Right atrium auricular region (tissue), 2 donors: Measurements from ENCODE around the gene KCNH6. TPM values are rescaled to one million over a fixed set of nuclear protein-coding genes. Genes with fewer than 3 reads are reported as not detected.

Experiments used
- DNase-seq: peaks from one replicate; pipeline ENCODE4 v3.0.0-alpha.2; 2019; ENCODE audit warnings: low spot score
- H3K27ac ChIP-seq, 2 donors: fragments of 200-600 bp; sonication (generic); 1 replicate in 1 of 2; 2 replicates in 1 of 2; pipeline ENCODE4 v1.5.1; 2016 to 2019
- H3K27me3 ChIP-seq, 2 donors: fragments of 200-600 bp; sonication (generic); one replicate each; pipeline versions ENCODE4 v1.5.1 to v1.6.0; 2017 to 2019
- H3K36me3 ChIP-seq: fragments of 200-600 bp; sonication (generic); one replicate; pipeline ENCODE4 v1.5.1; 2016
- H3K4me1 ChIP-seq, 2 donors: fragments of 200-600 bp; sonication (generic); one replicate each; pipeline versions ENCODE4 v1.5.1 to v1.6.0; 2017 to 2019
- H3K4me3 ChIP-seq, 2 donors: fragments of 200-600 bp; sonication (generic); 1 replicate in 1 of 2; 2 replicates in 1 of 2; pipeline ENCODE4 v1.5.1; 2017 to 2019; ENCODE audit warnings: mild to moderate bottlenecking in 1 of 2, moderate library complexity in 1 of 2
- H3K9me3 ChIP-seq, 2 donors: fragments of 200-600 bp; sonication (generic); one replicate each; pipeline ENCODE4 v1.5.1; 2019
- CTCF ChIP-seq, 2 donors: fragments of 200-600 bp; sonication (generic); IDR thresholded peaks; one replicate each; pipeline ENCODE4 v1.5.1; 2019; ENCODE audit warnings: antibody characterized with exemption in 2 of 2
- total RNA-seq, 2 donors: library from RNA; depleted of rRNA; stranded (reverse); fragments of >200 nt; gene quantifications; one replicate each; pipeline ENCODE4 v1.1.0, GENCODE V29; 2016

KCNH6 gene
- not detected for total RNA-seq

GRCh38 chr17:63523253-63523855 is at the start of gene KCNH6:
Gene KCNH6 (plus strand): TSS chr17:63523358. CDS start chr17:63523414, 56 bp downstream.
- Histone ChIP-seq H3K27me3 (no peaks in the 10 kb centered on the region), H3K36me3 (no peaks in the 10 kb centered on the region), H3K4me1 (no peaks in the 10 kb centered on the region), H3K27ac (no peak within 1 kb of the TSS), H3K9me3 (no peaks in the 10 kb centered on the region), H3K4me3 (peak within 1 kb of the TSS in 1 of 2 donors; percentile 30)
- DNase-seq = no peak
- TF ChIP-seq CTCF (IDR thresholded peaks at IDR 0.05) = no peak

- H3K9me3 ChIP-seq = no peaks in the 10 kb centered on the region
- peak overlapping the region; percentile 21 to 29 for H3K27ac ChIP-seq
- peaks cover 0 to 39% of the 10 kb centered on the region in 2 donors for H3K4me1 ChIP-seq
- no peak for TF ChIP-seq CTCF (IDR thresholded peaks at IDR 0.05)
- H3K27me3 ChIP-seq = no peaks in the 10 kb centered on the region
- no peaks in the 10 kb centered on the region for H3K36me3 ChIP-seq
- no peak overlapping the region for H3K4me3 ChIP-seq
- DNase-seq = no peak
These were observed 49.0 kb upstream of the KCNH6 start for GRCh38 chr17:63474174-63474573.

- no peak for TF ChIP-seq CTCF (IDR thresholded peaks at IDR 0.05)
- H3K36me3 ChIP-seq = no peaks in the 10 kb centered on the region
- H3K9me3 ChIP-seq = no peaks in the 10 kb centered on the region
- peaks cover 0 to 40% of the 10 kb centered on the region in 2 donors for H3K4me1 ChIP-seq
- DNase-seq = no peak
- H3K27ac ChIP-seq = peak overlapping the region; percentile 18 to 35
- no peaks in the 10 kb centered on the region for H3K27me3 ChIP-seq
- H3K4me3 ChIP-seq = no peak overlapping the region
These were observed 48.3 kb upstream of the KCNH6 start for GRCh38 chr17:63474586-63475460.

GRCh38 chr17:63475491-63476412 is 47.4 kb upstream of the KCNH6 start:
- no peak for TF ChIP-seq CTCF (IDR thresholded peaks at IDR 0.05)
- Histone ChIP-seq H3K4me1 (peaks cover 0 to 40% of the 10 kb centered on the region in 2 donors), H3K9me3 (no peaks in the 10 kb centered on the region), H3K27ac (peak overlapping the region in 1 of 2 donors; percentile 35), H3K27me3 (no peaks in the 10 kb centered on the region), H3K4me3 (peak overlapping the region in 1 of 2 donors; percentile 66), H3K36me3 (no peaks in the 10 kb centered on the region)
- DNase-seq = no peak

GRCh38 chr17:63476459-63476853 is 46.7 kb upstream of the KCNH6 start:
- H3K36me3 ChIP-seq = no peaks in the 10 kb centered on the region

More at GRCh38 chr17:63476459-63476853, 46.7 kb upstream of the KCNH6 start:
- Histone ChIP-seq H3K27ac (peak overlapping the region; percentile 24 to 52), H3K27me3 (no peaks in the 10 kb centered on the region), H3K4me1 (peaks cover 0 to 40% of the 10 kb centered on the region in 2 donors), H3K9me3 (no peaks in the 10 kb centered on the region), H3K4me3 (peak overlapping the region; percentile 42 to 66)
- no peak for DNase-seq
- TF ChIP-seq CTCF (IDR thresholded peaks at IDR 0.05) = no peak
